T-helper 22 cell (primary cell): Measurements from ENCODE around the gene LCE5A.
A peak's percentile ranks its signal among the peaks of the same experiment; 100 is the strongest.
"Not testable (repeated sequence)": the region's sequence is repeated elsewhere in the genome, so short reads cannot be mapped to it uniquely, and the experiment has no call there.

Experiments
- DNase-seq: peaks from one replicate; pipeline ENCODE4 v3.0.0-alpha.2; 2020; ENCODE audit warnings: low read depth

LCE5A gene

GRCh38 chr1:152510503-152510902 lies at the start of gene LCE5A:
Gene LCE5A, plus strand, starts transcription at chr1:152510803. Its CDS starts 732 bp downstream, at chr1:152511535.
- no peak for DNase-seq

- DNase-seq: peak; percentile 34
Observed at GRCh38 chr1:152461544-152461943, 49.1 kb upstream of the LCE5A start.

GRCh38 chr1:152462636-152463035 lies 48.0 kb upstream of the LCE5A start:
- DNase-seq: no peak

- DNase-seq: no peak
Observed at GRCh38 chr1:152466217-152466616, 44.4 kb upstream of the LCE5A start.

GRCh38 chr1:152473887-152474537 lies 36.6 kb upstream of the LCE5A start:
- DNase-seq: no peak

- peak; percentile 30 for DNase-seq
Observed at GRCh38 chr1:152479792-152480595, 30.6 kb upstream of the LCE5A start.

- DNase-seq: no peak
Observed at GRCh38 chr1:152481869-152482664, 28.5 kb upstream of the LCE5A start.

- DNase-seq: no peak
Observed at GRCh38 chr1:152486400-152487006, 24.1 kb upstream of the LCE5A start.

- DNase-seq: no peak
Observed at GRCh38 chr1:152487871-152488270, 22.7 kb upstream of the LCE5A start.

- not testable (repeated sequence) for DNase-seq
Observed at GRCh38 chr1:152491537-152491936, 19.1 kb upstream of the LCE5A start.

GRCh38 chr1:152495066-152495675 lies 15.4 kb upstream of the LCE5A start:
- no peak for DNase-seq

GRCh38 chr1:152497273-152497672 lies 13.3 kb upstream of the LCE5A start:
- DNase-seq: no peak

GRCh38 chr1:152501704-152502103 lies 8.9 kb upstream of the LCE5A start:
- DNase-seq: no peak

- no peak for DNase-seq
Observed at GRCh38 chr1:152502496-152503180, 8.0 kb upstream of the LCE5A start.

- no peak for DNase-seq
Observed at GRCh38 chr1:152505083-152505482, 5.5 kb upstream of the LCE5A start.

- DNase-seq: no peak
Observed at GRCh38 chr1:152506899-152507498, 3.6 kb upstream of the LCE5A start.

- no peak for DNase-seq
Observed at GRCh38 chr1:152511596-152511995, 993 bp downstream of the LCE5A start.

GRCh38 chr1:152513081-152513480 lies 2.5 kb downstream of the LCE5A start:
- DNase-seq: no peak

GRCh38 chr1:152514715-152515433 lies 4.3 kb downstream of the LCE5A start:
- no peak for DNase-seq

GRCh38 chr1:152515434-152515783 lies 4.8 kb downstream of the LCE5A start:
- DNase-seq: no peak
